MM.1S (cell line): ENCODE results near the gene OTOA.

Source experiments
- CTCF ChIP-seq: fragments of 300-600 bp; sonication (generic); IDR thresholded peaks from 2 replicates; pipeline ENCODE4 v1.5.1; 2016; ENCODE audit warnings: antibody characterized with exemption, low read length, mixed read lengths
- EZH2 ChIP-seq: fragments of 300-600 bp; sonication (generic); optimal IDR thresholded peaks from 2 replicates; pipeline ENCODE3; 2017; ENCODE audit warnings: low read depth, mild to moderate bottlenecking, antibody characterized with exemption, low read length, mixed read lengths

DNA sequence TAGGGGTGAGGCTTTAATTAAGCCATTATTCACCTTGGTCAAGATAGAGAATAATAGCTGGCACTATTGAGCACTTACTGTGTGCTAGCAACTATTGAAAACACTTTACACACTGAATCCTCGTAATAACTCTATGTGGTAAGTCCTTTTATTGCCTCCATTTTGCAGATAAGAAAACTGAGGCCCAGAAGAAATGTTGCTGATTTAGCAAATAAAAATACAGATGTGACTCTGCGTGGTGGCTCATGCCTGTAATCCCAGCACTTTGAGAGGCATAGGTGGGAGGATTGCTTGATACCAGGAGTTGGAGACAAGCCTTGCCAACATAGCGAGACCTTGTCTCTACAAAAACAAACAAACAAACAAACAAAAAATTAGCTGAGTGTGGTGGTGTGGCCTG is 19.4 kb downstream of the OTOA start:
- TF ChIP-seq CTCF (no peak), EZH2 (no peak)
